Coronary artery (tissue), 2 donors: ENCODE results near the gene LAMTOR1.
A peak's percentile ranks its signal among the peaks of the same experiment; 100 is the strongest.

Experiments
- DNase-seq: peaks from one replicate; pipeline ENCODE4 v3.0.0-alpha.2; 2017; ENCODE audit warnings: low spot score
- H3K27ac ChIP-seq, 2 donors: fragments of 200-600 bp; sonication (generic); one replicate each; pipeline ENCODE4 v1.5.1; 2016 to 2019
- H3K4me3 ChIP-seq: fragments of 200-600 bp; sonication (generic); 2 replicates; pipeline ENCODE4 v1.5.1; 2016; ENCODE audit warnings: mild to moderate bottlenecking, moderate library complexity
- TF ChIP-seq, protein P1 (sequence below): fragments of 200-600 bp; sonication (generic); IDR thresholded peaks from one replicate; pipeline ENCODE4 v1.5.1; 2019; ENCODE audit warnings: antibody characterized with exemption

The LAMTOR1 gene

DNA sequence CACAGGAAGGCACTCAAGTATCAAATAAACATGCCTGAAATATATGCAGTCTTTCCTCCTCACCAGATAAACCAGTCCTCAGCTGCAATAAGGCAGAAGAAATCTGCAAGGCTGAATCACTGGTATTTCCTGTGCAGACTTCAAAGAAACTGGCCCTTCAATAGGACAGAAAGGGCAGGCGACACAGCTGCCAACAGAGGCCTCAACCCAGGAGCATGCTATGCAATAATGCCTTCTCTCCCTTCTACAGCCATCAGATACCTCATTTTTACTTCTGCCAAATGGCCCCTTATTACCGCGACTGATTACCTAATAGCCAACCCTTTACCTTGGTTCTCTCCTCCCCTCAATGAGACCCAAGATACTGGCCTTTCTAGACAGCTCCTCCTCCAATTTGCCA is 30.7 kb downstream of the LAMTOR1 start:
- Histone ChIP-seq H3K27ac (peak overlapping the region in 1 of 2 donors; percentile 45), H3K4me3 (no peak overlapping the region)
- TF ChIP-seq, protein P1, sequence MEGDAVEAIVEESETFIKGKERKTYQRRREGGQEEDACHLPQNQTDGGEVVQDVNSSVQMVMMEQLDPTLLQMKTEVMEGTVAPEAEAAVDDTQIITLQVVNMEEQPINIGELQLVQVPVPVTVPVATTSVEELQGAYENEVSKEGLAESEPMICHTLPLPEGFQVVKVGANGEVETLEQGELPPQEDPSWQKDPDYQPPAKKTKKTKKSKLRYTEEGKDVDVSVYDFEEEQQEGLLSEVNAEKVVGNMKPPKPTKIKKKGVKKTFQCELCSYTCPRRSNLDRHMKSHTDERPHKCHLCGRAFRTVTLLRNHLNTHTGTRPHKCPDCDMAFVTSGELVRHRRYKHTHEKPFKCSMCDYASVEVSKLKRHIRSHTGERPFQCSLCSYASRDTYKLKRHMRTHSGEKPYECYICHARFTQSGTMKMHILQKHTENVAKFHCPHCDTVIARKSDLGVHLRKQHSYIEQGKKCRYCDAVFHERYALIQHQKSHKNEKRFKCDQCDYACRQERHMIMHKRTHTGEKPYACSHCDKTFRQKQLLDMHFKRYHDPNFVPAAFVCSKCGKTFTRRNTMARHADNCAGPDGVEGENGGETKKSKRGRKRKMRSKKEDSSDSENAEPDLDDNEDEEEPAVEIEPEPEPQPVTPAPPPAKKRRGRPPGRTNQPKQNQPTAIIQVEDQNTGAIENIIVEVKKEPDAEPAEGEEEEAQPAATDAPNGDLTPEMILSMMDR: no peak
- no peak for DNase-seq

DNA sequence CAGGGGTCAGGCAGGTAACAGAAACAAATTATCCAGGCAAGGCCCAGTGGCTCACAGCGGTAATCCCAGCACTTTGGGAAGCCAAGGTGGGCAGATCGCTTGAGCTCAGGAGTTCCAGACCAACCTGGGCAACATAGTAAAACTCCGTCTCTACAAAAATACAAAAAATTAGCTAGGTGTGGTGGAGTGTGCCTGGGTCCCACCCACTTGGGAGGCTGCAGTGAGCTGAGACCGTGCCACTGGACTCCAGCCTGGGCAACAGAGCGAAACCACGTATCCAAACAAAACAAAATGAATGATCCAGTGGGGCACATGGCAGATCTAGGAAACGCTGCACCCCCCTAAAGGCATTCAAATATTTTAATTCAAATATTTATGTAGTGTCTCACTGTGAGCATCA is 32.6 kb downstream of the LAMTOR1 start:
- DNase-seq: no peak
- Histone ChIP-seq H3K4me3 (no peak overlapping the region), H3K27ac (peak overlapping the region; percentile 68 to 87)
- TF ChIP-seq, protein P1: no peak

DNA sequence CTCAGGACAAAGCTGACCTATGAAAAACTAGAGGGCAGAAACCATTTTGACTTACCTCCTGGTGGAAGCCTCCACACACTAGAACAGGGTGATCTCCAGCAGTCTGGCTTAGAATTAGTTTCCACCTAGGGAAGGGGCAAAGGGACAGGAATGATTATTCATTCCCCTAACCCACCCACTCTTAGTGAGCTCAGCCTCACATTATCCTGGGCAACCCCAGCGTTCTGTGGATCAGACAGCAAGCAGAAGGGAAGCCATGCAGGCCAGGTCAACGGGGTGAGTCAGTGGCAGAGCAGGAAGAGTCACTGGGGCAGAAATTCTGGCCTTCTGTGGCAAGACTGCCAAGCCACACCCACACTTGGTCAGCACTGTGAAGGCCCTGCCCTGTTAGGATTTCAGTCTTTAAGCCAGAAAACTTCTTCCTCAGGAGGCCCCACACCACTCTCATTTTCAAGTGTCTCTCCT is 33.3 kb downstream of the LAMTOR1 start:
- TF ChIP-seq, protein P1: no peak
- peak; percentile 90 for DNase-seq

DNA sequence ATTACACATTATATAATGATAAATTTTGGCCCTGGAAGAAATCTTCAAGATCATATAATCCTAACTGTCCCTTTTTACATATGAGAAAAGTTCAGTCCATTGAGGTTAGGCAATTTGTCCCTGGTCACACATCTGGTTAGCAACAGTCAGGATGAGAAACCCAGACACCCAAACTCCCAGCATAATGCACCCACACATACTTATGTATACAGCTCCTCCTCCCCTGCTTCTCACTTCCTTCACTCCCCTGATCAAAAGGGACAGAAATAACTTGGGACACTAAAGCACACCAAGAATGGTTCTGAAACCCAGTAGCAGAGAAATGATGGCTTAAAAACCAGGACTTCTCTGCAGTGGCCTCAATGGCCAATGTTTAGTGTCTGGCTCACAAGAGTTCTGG is 33.9 kb downstream of the LAMTOR1 start:
- TF ChIP-seq, protein P1: no peak
- no peak for DNase-seq
- Histone ChIP-seq H3K4me3 (peak overlapping the region; percentile 42), H3K27ac (peak overlapping the region; percentile 68 to 87)

More for the DNA sequence above, 33.3 kb downstream of the LAMTOR1 start:
- peak overlapping the region; percentile 42 for H3K4me3 ChIP-seq
- peak overlapping the region; percentile 68 to 87 for H3K27ac ChIP-seq

DNA sequence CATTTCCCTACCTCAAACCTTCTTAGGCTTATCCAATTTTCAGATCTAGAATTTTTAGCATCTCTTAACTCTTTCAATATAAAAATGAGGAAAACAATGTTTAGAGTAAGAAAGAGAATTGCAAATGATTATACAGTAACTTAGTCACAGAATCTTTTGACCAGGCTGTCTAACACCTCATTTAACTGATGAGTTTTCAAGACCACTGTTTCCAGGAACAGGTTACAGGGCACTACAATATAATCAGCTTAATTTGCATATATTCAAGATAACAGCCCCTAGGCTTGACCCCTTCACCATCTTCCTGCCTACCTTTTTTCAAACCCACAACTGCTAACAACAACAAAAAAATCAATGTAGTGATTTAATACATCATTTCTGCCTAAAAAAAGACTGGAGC is 35.4 kb downstream of the LAMTOR1 start:
- DNase-seq: no peak
- Histone ChIP-seq H3K27ac (peak overlapping the region; percentile 68 to 87), H3K4me3 (no peak overlapping the region)
- TF ChIP-seq, protein P1: no peak

DNA sequence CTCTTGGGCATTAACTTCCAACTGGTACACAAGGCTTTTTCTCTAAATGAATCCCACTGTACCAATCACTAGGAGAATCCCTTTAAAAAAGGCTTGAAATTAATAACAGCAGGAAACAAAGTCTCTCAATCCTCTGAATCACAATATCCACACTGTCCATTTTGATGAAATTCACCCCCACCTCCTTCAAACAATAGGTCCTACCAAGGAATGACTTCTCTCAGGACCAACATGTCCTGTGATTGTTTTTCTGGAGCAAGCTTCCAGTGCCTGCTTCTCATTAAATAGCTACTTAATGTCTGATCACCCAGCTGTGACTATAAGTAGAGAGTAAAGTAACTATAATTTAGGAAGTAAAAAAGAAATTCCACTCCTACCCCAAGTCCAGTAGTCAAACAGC is 35.8 kb downstream of the LAMTOR1 start:
- Histone ChIP-seq H3K27ac (peak overlapping the region in 1 of 2 donors; percentile 39), H3K4me3 (no peak overlapping the region)
- TF ChIP-seq, protein P1: no peak
- DNase-seq: no peak

DNA sequence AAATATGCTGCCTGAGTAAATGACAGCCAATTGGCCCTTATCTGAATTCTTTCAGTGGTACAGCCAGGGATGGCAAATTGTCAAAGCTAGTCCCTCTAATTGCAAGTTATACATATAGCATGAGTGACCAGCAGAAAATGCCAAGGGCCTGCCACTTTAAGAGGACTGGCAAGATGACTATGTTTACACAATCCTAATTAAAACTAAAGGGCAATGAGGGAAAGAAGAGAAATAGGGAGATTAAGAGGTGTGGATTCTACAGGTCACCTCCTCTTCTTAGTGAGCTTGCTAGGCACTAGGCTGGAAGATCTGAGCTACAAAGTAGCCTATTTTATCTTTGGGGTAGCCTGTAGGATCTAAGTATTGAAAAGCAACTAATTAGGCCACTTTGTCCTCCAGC is 36.2 kb downstream of the LAMTOR1 start:
- Histone ChIP-seq H3K27ac (peak overlapping the region in 1 of 2 donors; percentile 39), H3K4me3 (no peak overlapping the region)
- DNase-seq: no peak
- TF ChIP-seq, protein P1: no peak
